Measurements from ENCODE around the gene TEX50.
"Not testable (repeated sequence)": the region's sequence is repeated elsewhere in the genome, so short reads cannot be mapped to it uniquely, and the experiment has no call there.

The TEX50 gene

GRCh38 chr1:173663159-173663558, 28.0 kb downstream of the TEX50 start:
- DNase-seq, result no peak

GRCh38 chr1:173666646-173667045, 31.5 kb downstream of the TEX50 start:
- DNase-seq, result no peak

GRCh38 chr1:173669491-173669941, 34.4 kb downstream of the TEX50 start, which contains the start of gene ANKRD45:
Gene ANKRD45 (minus strand): TSS chr1:173669851. CDS start chr1:173659418, 10,433 bp downstream.
- DNase-seq, result no peak

GRCh38 chr1:173674496-173674895, 39.4 kb downstream of the TEX50 start:
- DNase-seq, result not testable (repeated sequence)

- not testable (repeated sequence) for DNase-seq
These were observed 45.0 kb downstream of the TEX50 start for GRCh38 chr1:173680152-173680551.

GRCh38 chr1:173682184-173682583, 47.0 kb downstream of the TEX50 start:
- DNase-seq, result no peak

GRCh38 chr1:173683838-173684237, 48.7 kb downstream of the TEX50 start:
- not testable (repeated sequence) for DNase-seq

- not testable (repeated sequence) for DNase-seq
These were observed 50.0 kb downstream of the TEX50 start for GRCh38 chr1:173685121-173685520.
